IMR-90 (cell line): ENCODE results near the gene AK1. TPM values are rescaled to one million over a fixed set of nuclear protein-coding genes. Genes with fewer than 3 reads are reported as not detected.

ENCODE experiments used
- ATAC-seq: fragments of 200-7000 bp; cut with Tn5 transposase; 2 replicates; pipeline ENCODE4 v1.9.1; 2020; ENCODE audit warnings: low read depth, mild to moderate bottlenecking, moderate library complexity
- BruUV-seq: library from RNA; stranded (reverse); fragments of 400-500 nt; replicated peaks from 2 replicates; lab custom pipeline; 2021; lab: Mats Ljungman, UMichigan
- CTCF ChIA-PET: fragments of 300-600 bp; formaldehyde crosslinking; extraction: SDS; loops from one replicate; lab custom pipeline; 2021; ENCODE audit warnings: antibody characterized with exemption; lab: Yijun Ruan, JAX
- POLR2A ChIA-PET: fragments of 300-600 bp; sonication (Branson Sonifier 250); formaldehyde crosslinking; loops from one replicate; lab custom pipeline; 2022; ENCODE audit warnings: antibody characterized with exemption; ENCODE audit not compliant: unreplicated experiment; lab: Charles Lee
- DNase-seq: peaks from one replicate; pipeline ENCODE4 v3.0.0; 2013
- H2AFZ ChIP-seq: replicated peaks from 2 replicates; pipeline ENCODE3; 2013; ENCODE audit warnings: low read length, mild to moderate bottlenecking; ENCODE audit not compliant: poor library complexity
- H2AK5ac ChIP-seq: 2 replicates; pipeline ENCODE4 v1.6.1; 2013; ENCODE audit warnings: low read depth, low read length, inconsistent platforms
- H2AK9ac ChIP-seq: replicated peaks from 2 replicates; pipeline ENCODE3; 2013; ENCODE audit warnings: mild to moderate bottlenecking, low read depth, low read length, moderate library complexity; ENCODE audit not compliant: poor library complexity
- H2BK120ac ChIP-seq: 2 replicates; pipeline ENCODE4 v1.6.1; 2013; ENCODE audit warnings: low read depth, low read length, inconsistent platforms
- H2BK15ac ChIP-seq: 3 replicates; pipeline ENCODE4 v1.6.1; 2013; ENCODE audit warnings: low read depth, low read length, inconsistent platforms
- H2BK20ac ChIP-seq: 2 replicates; pipeline ENCODE4 v1.6.1; 2013; ENCODE audit warnings: low read depth, mild to moderate bottlenecking, inconsistent platforms, low read length, moderate library complexity
- H2BK5ac ChIP-seq: 2 replicates; pipeline ENCODE4 v1.6.1; 2013; ENCODE audit warnings: mild to moderate bottlenecking, low read depth, low read length, inconsistent platforms; ENCODE audit not compliant: poor library complexity, severe bottlenecking
- H3K14ac ChIP-seq: replicated peaks from 2 replicates; pipeline ENCODE4 v1.6.1; 2013; ENCODE audit warnings: low read depth, low read length, inconsistent platforms
- H3K18ac ChIP-seq: 2 replicates; pipeline ENCODE4 v1.6.1; 2013; ENCODE audit warnings: low read depth, low read length, control low read depth
- H3K23ac ChIP-seq: 2 replicates; pipeline ENCODE4 v1.6.1; 2013; ENCODE audit warnings: low read depth, low read length, inconsistent platforms
- H3K27ac ChIP-seq: 2 replicates; pipeline ENCODE4 v1.5.1; 2013; ENCODE audit warnings: mild to moderate bottlenecking, control low read depth, low read length; ENCODE audit not compliant: insufficient read depth
- H3K27me3 ChIP-seq: 2 replicates; pipeline ENCODE4 v1.6.1; 2013; ENCODE audit warnings: low read length; ENCODE audit not compliant: control insufficient read depth, insufficient read depth
- H3K36me3 ChIP-seq: 2 replicates; pipeline ENCODE4 v1.6.1; 2013; ENCODE audit warnings: low read length, mixed read lengths; ENCODE audit not compliant: control insufficient read depth, insufficient read depth
- H3K4ac ChIP-seq: 2 replicates; pipeline ENCODE4 v1.6.1; 2013; ENCODE audit warnings: low read depth, low read length, inconsistent platforms
- H3K4me1 ChIP-seq: 2 replicates; pipeline ENCODE4 v1.6.1; 2013; ENCODE audit warnings: low read length, mixed read lengths; ENCODE audit not compliant: control insufficient read depth, insufficient read depth
- H3K4me2 ChIP-seq: 2 replicates; pipeline ENCODE4 v1.6.1; 2013; ENCODE audit warnings: low read depth, mild to moderate bottlenecking, control low read depth, low read length, moderate library complexity
- H3K4me3 ChIP-seq: 2 replicates; pipeline ENCODE4 v1.5.1; 2013; ENCODE audit warnings: low read depth, mild to moderate bottlenecking, control low read depth, low read length, moderate library complexity; ENCODE audit not compliant: insufficient read depth
- H3K56ac ChIP-seq: 2 replicates; pipeline ENCODE4 v1.6.1; 2013; ENCODE audit warnings: low read length, inconsistent platforms; ENCODE audit not compliant: insufficient read depth; ENCODE audit errors: extremely low read depth
- H3K79me1 ChIP-seq, 2 experiments: 2 replicates each; pipeline ENCODE4 v1.6.1; 2013; ENCODE audit warnings: low read length in 2 of 2, inconsistent platforms in 1 of 2, low read depth in 1 of 2
- H3K9ac ChIP-seq: 2 replicates; pipeline ENCODE4 v1.6.1; 2013; ENCODE audit warnings: low read depth, low read length, control low read depth
- H3K9me1 ChIP-seq: 2 replicates; pipeline ENCODE4 v1.6.1; 2013; ENCODE audit warnings: low read length, inconsistent platforms; ENCODE audit not compliant: insufficient read depth
- H3K9me3 ChIP-seq: 2 replicates; pipeline ENCODE4 v1.6.1; 2013; ENCODE audit warnings: low read length; ENCODE audit not compliant: control insufficient read depth, insufficient read depth
- H4K20me1 ChIP-seq: 2 replicates; pipeline ENCODE4 v1.6.1; 2013; ENCODE audit warnings: low read length, inconsistent platforms; ENCODE audit not compliant: insufficient read depth
- H4K5ac ChIP-seq: 2 replicates; pipeline ENCODE4 v1.6.1; 2013; ENCODE audit warnings: mild to moderate bottlenecking, low read depth, low read length, control low read depth
- H4K8ac ChIP-seq, 2 experiments: 2 replicates each; pipeline ENCODE4 v1.6.1; 2013; ENCODE audit warnings: low read depth in 2 of 2, low read length in 2 of 2, control low read depth in 1 of 2, inconsistent platforms in 1 of 2
- H4K91ac ChIP-seq: 2 replicates; pipeline ENCODE4 v1.6.1; 2013; ENCODE audit warnings: low read depth, low read length, inconsistent platforms; ENCODE audit not compliant: insufficient read depth
- BHLHE40 ChIP-seq: fragments of 150-350 bp; IDR thresholded peaks from 2 replicates; pipeline ENCODE4 v1.6.1; 2016; ENCODE audit warnings: mild to moderate bottlenecking, low read depth, low read length
- CHD1 ChIP-seq: IDR thresholded peaks from 2 replicates; pipeline ENCODE4 v1.6.1; 2012; ENCODE audit warnings: low read depth, low read length, improper control_type of control experiment
- MAFK ChIP-seq: IDR thresholded peaks from 2 replicates; pipeline ENCODE4 v1.6.1; 2012; ENCODE audit warnings: low read depth, low read length, improper control_type of control experiment
- POLR2A ChIP-seq: IDR thresholded peaks from 2 replicates; pipeline ENCODE4 v1.6.1; 2012; ENCODE audit warnings: mild to moderate bottlenecking, low read depth, low read length
- WGBS, 2 experiments: methylation state at CpG; one replicate each; pipeline versions ENCODE4 v1.1.5 to v1.1.7; 2013; ENCODE audit warnings: missing lambda C conversion rate in 2 of 2; ENCODE audit not compliant: insufficient read length in 1 of 2; ENCODE audit errors: extremely low coverage in 2 of 2; 5-methylcytosine and 5-hydroxymethylcytosine counted together
- dilution Hi-C: fragments of 300-500 bp; cut with HindIII; formaldehyde crosslinking; loops from one replicate; pipeline ENCODE4 v1.14.3; 2018; ENCODE audit warnings: low sequenced_read_pairs; ENCODE audit not compliant: unreplicated experiment
- in situ Hi-C: fragments of 300-500 bp; cut with MboI; formaldehyde crosslinking; loops from 3 replicates; pipeline ENCODE4 v1.14.3; 2019; ENCODE audit warnings: low sequenced_read_pairs, inconsistent platforms, mixed read lengths
- intact Hi-C: fragments of 100-400 bp; cut with micrococcal nuclease; formaldehyde crosslinking; loops from 2 replicates; pipeline ENCODE4 v1.10.0; 2022
- polyA plus RNA-seq, 3 experiments: library from polyadenylated mRNA; depleted of rRNA; stranded (reverse); fragments of >200 nt; gene quantifications; 2 replicates each; pipeline ENCODE4 v1.2.3, GENCODE V29; 2012; ENCODE audit warnings: low replicate concordance in 1 of 3
- total RNA-seq: library from RNA; depleted of rRNA; stranded (reverse); fragments of >200 nt; gene quantifications from 2 replicates; pipeline ENCODE4 v1.2.3, GENCODE V29; 2012

Gene AK1
- total and polyA plus RNA-seq, 2 of the 4 experiments (the other 2 are of a cell fraction) = 44.8 to 119 TPM

- intact Hi-C loops = no loop called here
- CTCF ChIA-PET = no interaction called here
These were observed 55.4 kb downstream of the AK1 start for GRCh38 chr9:127822108-127822507.

More at GRCh38 chr9:127822108-127822507, 55.4 kb downstream of the AK1 start:
- Histone ChIP-seq H3K9ac (no peak overlapping the region), H3K9me3 (no peaks in the 10 kb centered on the region), H2AK5ac (no peak overlapping the region), H2BK120ac (no peak overlapping the region), H2BK20ac (no peak overlapping the region), H4K5ac (no peak overlapping the region), H2AFZ (no peak overlapping the region), H3K4me2 (no peak overlapping the region), H4K8ac (no peak overlapping the region), H2BK5ac (no peak overlapping the region), H3K14ac (no peak overlapping the region), H3K4me3 (no peak overlapping the region), H3K4ac (no peak overlapping the region), H2AK9ac (no peak overlapping the region), H2BK15ac (no peak overlapping the region), H3K4me1 (peaks cover 3% of the 10 kb centered on the region; the same call in 1 of the 2 replicates), H3K56ac (no peak overlapping the region), H4K20me1 (no peaks in the 10 kb centered on the region), H3K18ac (no peak overlapping the region), H3K23ac (no peak overlapping the region), H3K9me1 (no peaks in the 10 kb centered on the region), H4K91ac (no peak overlapping the region), H3K36me3 (peaks cover 53% of the 10 kb centered on the region), H3K79me1 (peaks cover 14 to 49% of the 10 kb centered on the region in 2 experiments; a peak in 3 of 4 replicates), H3K27ac (no peak overlapping the region), H3K27me3 (no peaks in the 10 kb centered on the region)
- ATAC-seq (no peak), DNase-seq (no peak)
- POLR2A ChIA-PET = no interaction called here
- WGBS, 2 experiments = no CpG with 5 or more reads among the region's 4 CpGs
- TF ChIP-seq BHLHE40 (no peak), CHD1 (no peak), POLR2A (no peak), MAFK (no peak)
- in situ Hi-C loops (no loop called here), dilution Hi-C loops (no loop called here)
- BruUV-seq = no TSS peak
